A673 (cell line): ENCODE measurements around the gene RABL2B. TPM values are rescaled to one million over a fixed set of nuclear protein-coding genes. Genes with fewer than 3 reads are reported as not detected.

Source experiments
- BruUV-seq: library from RNA; stranded (reverse); fragments of 400-500 nt; replicated peaks from 2 replicates; lab custom pipeline; 2021; lab: Mats Ljungman, UMichigan
- CTCF ChIA-PET: fragments of 300-600 bp; sonication (Branson Sonifier 250); formaldehyde crosslinking; loops from one replicate; lab custom pipeline; 2022; ENCODE audit warnings: antibody characterized with exemption; lab: Charles Lee
- POLR2A ChIA-PET: fragments of 300-600 bp; sonication (Branson Sonifier 250); formaldehyde crosslinking; loops from one replicate; lab custom pipeline; 2022; ENCODE audit warnings: antibody characterized with exemption; ENCODE audit not compliant: low non-redundant PET; lab: Charles Lee
- DNase-seq: peaks from one replicate; pipeline ENCODE4 v3.0.0-alpha.2; 2015; ENCODE audit warnings: low spot score
- H3K27ac ChIP-seq: fragments of 200-600 bp; sonication (generic); 2 replicates; pipeline ENCODE4 v1.5.1; 2016; ENCODE audit warnings: mixed run types, low read depth, mild to moderate bottlenecking, mixed read lengths, antibody characterized with exemption, low read length; ENCODE audit not compliant: poor library complexity, severe bottlenecking
- H3K27me3 ChIP-seq: fragments of 200-600 bp; sonication (generic); replicated peaks from 2 replicates; pipeline ENCODE4 v1.6.1; 2017; ENCODE audit warnings: mixed run types, low read depth, mild to moderate bottlenecking, mixed read lengths, antibody characterized with exemption, low read length; ENCODE audit not compliant: insufficient read depth, poor library complexity
- H3K36me3 ChIP-seq: fragments of 200-600 bp; sonication (generic); 2 replicates; pipeline ENCODE4 v1.6.1; 2016; ENCODE audit warnings: mixed run types, mild to moderate bottlenecking, mixed read lengths, antibody characterized with exemption, low read length; ENCODE audit not compliant: insufficient read depth, poor library complexity, severe bottlenecking
- H3K4me1 ChIP-seq: fragments of 200-600 bp; sonication (generic); 2 replicates; pipeline ENCODE4 v1.6.1; 2017; ENCODE audit warnings: mixed run types, mild to moderate bottlenecking, mixed read lengths, antibody characterized with exemption, low read length; ENCODE audit not compliant: insufficient read depth, poor library complexity, severe bottlenecking
- H3K4me3 ChIP-seq: fragments of 200-600 bp; sonication (generic); 2 replicates; pipeline ENCODE4 v1.5.1; 2016; ENCODE audit warnings: low read depth, mixed run types, mild to moderate bottlenecking, mixed read lengths, low read length; ENCODE audit not compliant: poor library complexity, severe bottlenecking
- H3K9me3 ChIP-seq: fragments of 200-600 bp; sonication (generic); 2 replicates; pipeline ENCODE4 v1.6.1; 2016; ENCODE audit warnings: mixed run types, low read depth, mild to moderate bottlenecking, mixed read lengths, antibody characterized with exemption, low read length; ENCODE audit not compliant: poor library complexity, severe bottlenecking
- EZH2 ChIP-seq: fragments of 200-600 bp; sonication (generic); IDR thresholded peaks from 2 replicates; pipeline ENCODE4 v1.6.1; 2017; ENCODE audit warnings: borderline replicate concordance, low read depth, mild to moderate bottlenecking, mixed read lengths, antibody characterized with exemption, low read length; ENCODE audit not compliant: poor library complexity, severe bottlenecking
- intact Hi-C: fragments of 100-400 bp; cut with micrococcal nuclease; formaldehyde crosslinking; loops from one replicate; pipeline ENCODE4 v1.10.0; 2022; ENCODE audit not compliant: unreplicated experiment
- total RNA-seq: library from RNA; stranded (reverse); gene quantifications from 2 replicates; pipeline ENCODE4 v1.2.3, GENCODE V29; 2021
- TF ChIP-seq, protein P1 (sequence below): fragments of 300-800, 200-600 bp; sonication (generic); conservative IDR thresholded peaks from 2 replicates; pipeline ENCODE4 v1.5.1; 2017; ENCODE audit warnings: low read depth, mild to moderate bottlenecking, antibody characterized with exemption, low read length, moderate library complexity, mixed read lengths

Gene RABL2B
- total RNA-seq, 1 experiment from 2014 or later: 36.8 TPM

DNA sequence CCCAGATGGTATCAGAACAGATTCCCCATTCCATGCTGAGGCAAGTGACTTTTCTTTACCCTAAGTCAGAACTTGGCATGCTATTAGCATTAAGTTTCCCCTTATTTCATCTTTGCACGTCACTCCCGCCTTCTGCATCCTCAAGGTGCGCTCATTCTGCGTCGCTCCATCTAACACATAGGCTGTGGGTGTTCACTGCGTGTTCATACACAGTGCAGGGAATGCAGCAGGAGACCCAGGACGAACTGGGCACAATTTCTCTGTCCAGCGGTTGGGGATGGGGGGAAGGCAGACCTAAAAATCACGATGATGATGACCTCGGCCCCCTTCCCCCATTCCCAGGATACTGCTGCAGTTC, 65.1 kb downstream of the RABL2B start:
- ChIA-PET CTCF (no interaction called here), POLR2A (no interaction called here)
- intact Hi-C loops: no loop called here
- TF ChIP-seq, protein P1, sequence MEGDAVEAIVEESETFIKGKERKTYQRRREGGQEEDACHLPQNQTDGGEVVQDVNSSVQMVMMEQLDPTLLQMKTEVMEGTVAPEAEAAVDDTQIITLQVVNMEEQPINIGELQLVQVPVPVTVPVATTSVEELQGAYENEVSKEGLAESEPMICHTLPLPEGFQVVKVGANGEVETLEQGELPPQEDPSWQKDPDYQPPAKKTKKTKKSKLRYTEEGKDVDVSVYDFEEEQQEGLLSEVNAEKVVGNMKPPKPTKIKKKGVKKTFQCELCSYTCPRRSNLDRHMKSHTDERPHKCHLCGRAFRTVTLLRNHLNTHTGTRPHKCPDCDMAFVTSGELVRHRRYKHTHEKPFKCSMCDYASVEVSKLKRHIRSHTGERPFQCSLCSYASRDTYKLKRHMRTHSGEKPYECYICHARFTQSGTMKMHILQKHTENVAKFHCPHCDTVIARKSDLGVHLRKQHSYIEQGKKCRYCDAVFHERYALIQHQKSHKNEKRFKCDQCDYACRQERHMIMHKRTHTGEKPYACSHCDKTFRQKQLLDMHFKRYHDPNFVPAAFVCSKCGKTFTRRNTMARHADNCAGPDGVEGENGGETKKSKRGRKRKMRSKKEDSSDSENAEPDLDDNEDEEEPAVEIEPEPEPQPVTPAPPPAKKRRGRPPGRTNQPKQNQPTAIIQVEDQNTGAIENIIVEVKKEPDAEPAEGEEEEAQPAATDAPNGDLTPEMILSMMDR: no peak
- TF ChIP-seq EZH2: no peak
- no peaks in the 10 kb centered on the region for H3K36me3 ChIP-seq
- H3K4me1 ChIP-seq: no peaks in the 10 kb centered on the region
- no TSS peak for BruUV-seq
- no peak for DNase-seq
- H3K4me3 ChIP-seq: no peak overlapping the region
- no peak overlapping the region for H3K27ac ChIP-seq
- no peaks in the 10 kb centered on the region for H3K9me3 ChIP-seq
- H3K27me3 ChIP-seq: peaks cover 22% of the 10 kb centered on the region

GRCh38 chr22:50717709-50718351, 65.6 kb downstream of the RABL2B start:
- H3K9me3 ChIP-seq: no peaks in the 10 kb centered on the region
- DNase-seq: no peak
- ChIA-PET CTCF (no interaction called here), POLR2A (no interaction called here)
- no peak overlapping the region for H3K27ac ChIP-seq
- no peaks in the 10 kb centered on the region for H3K36me3 ChIP-seq
- H3K4me3 ChIP-seq: no peak overlapping the region
- no TSS peak for BruUV-seq
- peaks cover 22% of the 10 kb centered on the region for H3K27me3 ChIP-seq
- TF ChIP-seq, protein P1: peak; percentile 31; the same call in 1 of the 2 replicates
- TF ChIP-seq EZH2: no peak
- no peaks in the 10 kb centered on the region for H3K4me1 ChIP-seq
- intact Hi-C loops: no loop called here

Other genes starting within 250 kb of the RABL2B start
- 1.4 and 1.6 TPM in 2 replicates for gene KLHDC7B, start 237.7 kb downstream of the RABL2B start, total RNA-seq
- not detected in 2 replicates for gene SYCE3, start 220.7 kb downstream of the RABL2B start, total RNA-seq
- gene CPT1B, start 205.2 kb downstream of the RABL2B start, total RNA-seq: 19.2 and 28.3 TPM in 2 replicates
- gene CHKB, start 200.8 kb downstream of the RABL2B start, total RNA-seq: 47.6 and 51.4 TPM in 2 replicates
- gene MAPK8IP2, start 182.8 kb downstream of the RABL2B start, total RNA-seq: 7.8 and 11.5 TPM in 2 replicates
- 15.6 and 19.6 TPM in 2 replicates for gene ARSA, start 155.5 kb downstream of the RABL2B start, total RNA-seq
- 4.4 and 6.4 TPM in 2 replicates for gene SHANK3, start 110.8 kb downstream of the RABL2B start, total RNA-seq
- gene ACR, start 45.4 kb downstream of the RABL2B start, total RNA-seq: not detected in 2 replicates